Fibroblast of peridontal ligament (primary cell): Measurements from ENCODE around the gene ZNF684.
A peak's percentile ranks its signal among the peaks of the same experiment; 100 is the strongest.
"Not testable (repeated sequence)": the region's sequence is repeated elsewhere in the genome, so short reads cannot be mapped to it uniquely, and the experiment has no call there.

Experiments used
- DNase-seq: peaks from one replicate; pipeline ENCODE4 v3.0.0-alpha.2; 2010; ENCODE audit errors: extremely low read depth

Gene ZNF684

DNA sequence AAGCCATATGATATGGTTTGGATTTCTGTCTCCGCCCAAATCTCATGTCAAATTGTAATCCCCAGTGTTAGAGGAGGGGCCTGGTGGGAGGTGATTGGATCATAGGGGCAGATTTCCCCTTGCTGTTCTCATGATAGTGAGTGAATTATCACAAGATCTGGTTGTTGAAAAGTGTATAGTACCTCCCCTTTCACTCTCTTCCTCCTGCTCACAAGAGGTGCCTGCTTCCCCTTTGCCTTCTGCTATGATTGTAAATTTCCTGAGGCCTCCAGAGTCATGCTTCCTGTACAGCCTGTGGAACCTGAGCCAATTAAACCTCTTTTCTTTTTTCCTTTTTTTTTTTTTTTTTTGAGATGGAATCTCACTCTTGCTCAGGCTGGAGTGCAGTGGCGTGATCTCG is 43.4 kb downstream of the ZNF684 start:
- DNase-seq: not testable (repeated sequence)

DNA sequence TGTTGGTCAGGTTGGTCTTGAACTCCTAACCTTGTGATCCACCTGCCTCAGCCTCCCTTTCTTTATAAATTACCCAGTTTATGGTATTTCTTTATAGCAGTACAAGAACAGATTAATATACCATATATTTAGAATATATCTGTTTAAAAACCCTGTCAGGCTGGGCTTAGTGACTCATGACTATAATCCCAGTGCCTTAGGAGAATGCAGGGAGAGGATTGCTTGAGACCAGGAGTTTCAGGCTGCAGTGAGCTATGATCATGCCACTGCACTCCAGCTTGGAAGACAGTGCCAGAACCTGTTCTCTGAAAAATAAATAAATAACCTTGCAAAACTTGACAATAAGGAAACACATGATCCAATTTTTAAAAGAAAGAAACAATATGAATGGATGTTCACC is 43.9 kb downstream of the ZNF684 start:
- DNase-seq: no peak

- no peak for DNase-seq
Measured at GRCh38 chr1:40582116-40582515, 50.7 kb downstream of the ZNF684 start.

GRCh38 chr1:40583980-40584379 is 52.5 kb downstream of the ZNF684 start:
- peak; percentile 18 for DNase-seq

- DNase-seq: no peak
Measured at GRCh38 chr1:40588586-40588985, 57.1 kb downstream of the ZNF684 start.

- peak; percentile 38 for DNase-seq
Measured at GRCh38 chr1:40592107-40592803, 60.8 kb downstream of the ZNF684 start.

- DNase-seq: no peak
Measured at GRCh38 chr1:40593449-40594186, 62.2 kb downstream of the ZNF684 start.

GRCh38 chr1:40594187-40594531 is 62.7 kb downstream of the ZNF684 start:
- DNase-seq: no peak

DNA sequence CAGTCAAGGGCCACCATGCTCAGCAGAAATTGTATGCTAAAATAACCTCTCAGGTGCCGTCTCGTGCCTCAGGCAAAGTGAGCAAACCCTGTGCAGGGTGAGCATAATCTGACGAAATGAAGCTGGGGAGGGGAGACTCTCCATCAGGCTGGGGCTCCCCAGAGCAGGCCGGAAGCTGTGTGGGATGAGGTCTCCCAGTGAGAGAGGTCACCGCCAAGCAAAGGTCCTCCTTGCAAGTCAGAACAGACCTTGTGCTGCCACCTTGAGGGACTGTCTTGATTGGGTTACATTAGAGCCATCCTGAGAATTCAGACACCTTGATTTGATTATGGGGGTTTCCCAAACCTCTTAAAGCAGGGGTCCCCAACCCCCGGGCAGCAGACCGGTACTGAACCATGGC is 64.2 kb downstream of the ZNF684 start:
- DNase-seq: no peak
